Measurements from ENCODE around the gene AIRE.
"Not testable (repeated sequence)": the region's sequence is repeated elsewhere in the genome, so short reads cannot be mapped to it uniquely, and the experiment has no call there.

Gene AIRE

GRCh38 chr21:44285138-44285992 is at the start of gene AIRE:
Gene AIRE, plus strand, starts transcription at chr21:44285876. Its CDS starts 131 bp downstream, at chr21:44286007.
- no peak for DNase-seq

GRCh38 chr21:44240353-44240752 is 45.3 kb upstream of the AIRE start:
- DNase-seq: not testable (repeated sequence)

GRCh38 chr21:44240842-44241241 is 44.8 kb upstream of the AIRE start, which contains the start of gene ICOSLG:
Gene ICOSLG, minus strand, starts transcription at chr21:44240943. Its CDS starts 126 bp downstream, at chr21:44240817.
- not testable (repeated sequence) for DNase-seq

GRCh38 chr21:44241281-44241680 is 44.4 kb upstream of the AIRE start:
- DNase-seq: not testable (repeated sequence)

- DNase-seq: not testable (repeated sequence)
Observed at GRCh38 chr21:44243980-44244379, 41.7 kb upstream of the AIRE start.

- not testable (repeated sequence) for DNase-seq
Observed at GRCh38 chr21:44247904-44248303, 37.8 kb upstream of the AIRE start.

GRCh38 chr21:44249204-44250037 is 36.3 kb upstream of the AIRE start:
- DNase-seq: not testable (repeated sequence)

- DNase-seq: no peak
Observed at GRCh38 chr21:44253832-44254710, 31.6 kb upstream of the AIRE start.

DNA sequence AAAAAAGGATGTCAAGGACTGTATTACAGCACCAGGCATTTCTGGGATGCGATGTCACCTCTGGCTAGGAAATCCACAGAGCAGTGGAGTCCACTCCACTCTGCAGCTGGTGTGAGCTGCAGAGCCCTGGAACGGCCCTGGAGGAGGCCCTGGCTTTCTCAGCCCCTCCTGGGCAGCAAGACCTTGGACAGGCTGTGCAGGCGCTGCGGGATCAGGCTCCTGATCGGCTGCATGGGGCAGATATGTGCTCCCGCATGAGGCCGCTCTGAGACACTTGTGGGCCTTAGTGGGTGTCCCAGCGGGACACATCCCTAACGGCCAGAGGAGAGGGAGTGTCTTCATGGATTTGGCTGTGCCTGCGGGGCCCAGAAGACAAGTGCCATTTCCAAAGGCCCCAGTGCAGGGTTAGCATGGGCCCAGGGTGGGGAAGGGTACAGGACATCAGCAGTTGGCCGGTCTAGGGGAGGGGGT is 30.1 kb upstream of the AIRE start:
- DNase-seq: no peak

DNA sequence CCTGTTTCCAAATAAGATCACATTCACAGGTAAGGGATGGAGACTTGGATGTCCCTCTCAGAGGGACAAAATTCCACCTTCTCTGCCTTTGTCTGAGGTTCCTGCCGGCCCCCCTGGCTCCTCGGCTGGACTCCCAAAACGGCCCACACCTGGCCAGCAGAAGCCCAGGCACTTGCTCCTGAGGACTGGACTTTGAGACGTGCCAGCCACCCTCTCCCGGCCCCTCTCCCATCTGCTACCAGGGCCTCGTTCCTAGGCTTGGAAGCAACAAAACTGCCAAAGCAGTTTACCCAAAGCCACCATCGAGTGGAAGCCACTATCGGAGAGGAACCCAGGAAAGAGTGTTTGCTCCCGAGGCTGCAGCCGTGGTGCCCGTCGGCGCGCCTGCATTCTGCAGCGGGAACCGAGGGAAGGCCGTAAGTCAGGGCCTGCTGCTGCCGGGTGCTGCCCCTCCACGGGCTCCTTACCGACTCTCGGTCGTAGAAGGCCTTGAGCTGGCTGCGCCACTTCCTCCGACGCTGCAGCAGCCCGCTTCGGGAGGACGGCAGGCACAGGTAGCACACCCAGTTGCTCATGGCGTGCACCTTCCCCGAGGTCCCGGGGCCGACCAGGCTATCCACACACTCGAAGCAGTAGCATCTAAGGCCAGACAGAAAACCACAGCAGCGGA is 27.5 kb upstream of the AIRE start:
- no peak for DNase-seq

- DNase-seq: no peak
Observed at GRCh38 chr21:44259082-44259705, 26.5 kb upstream of the AIRE start.

GRCh38 chr21:44260066-44260465 is 25.6 kb upstream of the AIRE start:
- no peak for DNase-seq

DNA sequence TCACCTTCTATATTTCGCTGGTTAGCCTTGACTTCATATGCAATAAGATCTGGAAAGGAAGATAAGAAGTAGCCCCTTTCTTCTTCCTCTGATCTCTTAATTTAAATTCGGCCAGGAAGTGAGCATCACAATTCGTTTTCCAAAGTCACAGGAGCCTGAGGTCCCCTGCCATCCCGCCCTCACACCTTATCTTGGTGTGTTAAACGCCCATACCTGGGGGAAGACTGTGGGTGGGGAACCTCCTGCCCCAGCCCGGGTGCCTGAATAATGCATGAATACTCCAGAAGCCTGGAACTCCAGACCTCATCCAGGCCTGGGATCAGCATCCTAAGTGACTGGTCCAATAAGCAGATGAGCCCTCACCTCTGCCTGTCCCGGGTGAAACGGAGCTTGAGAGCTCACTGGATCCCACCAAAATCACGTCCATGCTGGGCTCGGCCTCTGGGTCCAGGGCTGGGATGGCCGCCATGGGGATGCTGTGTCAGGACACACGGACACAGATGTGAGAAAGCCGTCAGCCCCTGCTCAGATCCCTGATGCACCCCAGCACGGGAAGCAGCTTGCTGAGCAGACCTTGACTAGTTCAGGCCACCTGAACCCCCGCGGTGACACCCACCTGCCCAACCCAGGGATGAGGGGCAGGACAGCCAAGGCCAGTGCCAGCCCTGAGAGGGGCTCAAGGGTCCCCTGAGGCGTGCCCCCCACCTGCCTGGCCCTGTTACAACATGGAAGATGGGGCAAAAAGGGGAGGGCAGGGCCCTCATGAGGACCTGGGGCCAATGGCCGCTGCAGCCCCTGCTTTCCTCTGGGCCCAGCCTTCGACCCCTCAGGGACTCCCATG is 24.7 kb upstream of the AIRE start:
- no peak for DNase-seq

DNA sequence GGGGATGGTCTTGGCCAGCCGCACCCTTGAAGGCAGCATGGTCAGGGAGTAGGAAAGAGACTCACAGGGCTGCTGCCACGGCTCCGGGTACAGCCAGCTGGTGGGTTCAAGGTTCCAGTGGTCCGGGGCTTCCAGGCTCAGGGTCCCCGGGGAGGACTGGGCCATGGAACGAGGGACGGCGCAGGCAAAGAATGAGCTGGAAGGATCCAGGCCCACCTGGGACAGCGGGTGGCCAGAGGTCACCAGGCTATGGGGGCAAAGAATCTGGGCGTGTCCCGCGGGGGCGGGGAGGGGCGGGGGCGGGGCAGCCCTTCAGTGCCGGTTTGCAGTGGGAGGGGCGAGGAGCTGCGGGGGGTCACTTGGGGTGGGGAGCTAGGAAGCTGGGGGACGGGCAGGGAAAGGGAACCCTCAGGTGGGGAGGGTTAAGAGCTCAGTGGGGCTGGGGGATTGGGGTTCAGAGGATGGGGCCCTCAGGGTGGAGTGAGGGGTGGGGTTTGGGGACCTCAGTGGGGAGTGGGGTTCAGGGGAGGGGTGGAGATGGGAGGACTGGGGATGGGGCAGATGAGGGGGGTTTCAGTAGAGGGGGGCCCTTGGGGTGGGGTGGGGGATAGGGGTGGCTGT is 23.9 kb upstream of the AIRE start, which contains the start of gene DNMT3L:
DNMT3L (minus strand) TSS at position 223 of the 621 bp plus-strand sequence. CDS start 638 bp downstream, outside the sequence.
- DNase-seq: no peak

- no peak for DNase-seq
Observed at GRCh38 chr21:44262338-44263056, 23.2 kb upstream of the AIRE start.

- DNase-seq: no peak
Observed at GRCh38 chr21:44263221-44263760, 22.4 kb upstream of the AIRE start.

DNA sequence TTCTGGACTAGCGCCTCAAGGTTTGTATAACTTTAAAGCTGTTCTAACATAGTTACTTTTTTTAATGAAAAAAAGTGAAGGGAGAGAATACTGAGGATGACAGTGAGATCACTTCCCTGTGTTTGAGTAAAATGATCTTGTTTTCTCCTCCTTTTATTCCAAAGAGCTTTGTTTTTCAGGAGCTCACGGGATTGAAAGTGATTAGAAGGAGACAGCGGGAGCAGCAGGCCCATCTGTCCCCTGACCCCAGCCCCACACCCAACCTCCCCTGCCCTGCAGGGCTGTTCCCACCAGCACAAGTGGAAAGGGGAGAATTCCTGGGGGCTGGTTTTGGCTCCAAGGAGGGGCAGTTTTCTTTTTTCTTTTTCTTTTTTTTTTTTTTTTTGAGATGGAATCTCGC is 21.9 kb upstream of the AIRE start:
- DNase-seq: no peak

DNA sequence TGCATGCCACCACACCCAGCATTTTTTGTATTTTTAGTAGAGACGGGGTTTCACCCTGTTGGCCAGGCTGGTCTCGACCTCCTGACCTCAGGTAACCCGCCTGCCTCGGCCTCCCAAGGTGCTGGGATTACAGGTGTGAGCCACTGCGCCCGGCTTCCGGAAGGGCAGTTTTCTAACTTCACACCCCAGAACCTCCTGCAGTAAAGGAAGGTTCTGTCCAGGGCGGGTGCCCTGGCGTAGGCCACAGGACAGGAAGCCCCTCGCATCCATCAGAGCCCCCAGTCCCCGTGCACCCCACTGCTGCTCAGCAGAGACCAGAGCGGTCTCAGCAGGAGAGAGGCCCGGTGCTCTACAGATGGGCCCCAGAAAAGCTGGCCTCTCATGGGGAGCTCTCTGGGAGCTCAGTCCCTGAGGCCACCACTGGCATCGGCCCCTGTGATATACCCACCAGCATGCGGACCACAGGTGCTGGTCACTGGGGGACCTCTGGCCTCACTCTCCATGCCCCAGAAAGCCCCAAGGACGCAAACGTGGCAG is 19.9 kb upstream of the AIRE start:
- no peak for DNase-seq
